MCF 10A (cell line): ENCODE measurements around the gene NDST3. TPM values are rescaled to one million over a fixed set of nuclear protein-coding genes. Genes with fewer than 3 reads are reported as not detected.
A peak's percentile ranks its signal among the peaks of the same experiment; 100 is the strongest.

Experiments
- BruUV-seq: library from RNA; stranded (reverse); fragments of 400-500 nt; replicated peaks from 2 replicates; lab custom pipeline; 2021; lab: Mats Ljungman, UMichigan
- CTCF ChIA-PET: fragments of 300-600 bp; sonication (Branson Sonifier 250); formaldehyde crosslinking; extraction: SDS; loops from one replicate; lab custom pipeline; 2021; ENCODE audit warnings: antibody characterized with exemption, inconsistent platforms; lab: Yijun Ruan, JAX
- POLR2A ChIA-PET: fragments of 300-600, 350-650 bp; sonication (Branson Sonifier 250); formaldehyde crosslinking; extraction: SDS; loops from one replicate; lab custom pipeline; 2020; ENCODE audit warnings: antibody characterized with exemption, inconsistent platforms; lab: Yijun Ruan, JAX
- DNase-seq: peaks from one replicate; pipeline ENCODE4 v3.0.0-alpha.2; 2018; ENCODE audit not compliant: unreplicated experiment
- H3K27ac Mint-ChIP-seq: one replicate; pipeline ENCODE4 v1.8.0; 2022; ENCODE audit warnings: mild to moderate bottlenecking, low read depth, mixed read lengths; ENCODE audit not compliant: unreplicated experiment
- H3K27me3 Mint-ChIP-seq: one replicate; pipeline ENCODE4 v1.8.0; 2022; ENCODE audit warnings: mixed read lengths; ENCODE audit not compliant: insufficient read depth, unreplicated experiment
- H3K36me3 Mint-ChIP-seq: one replicate; pipeline ENCODE4 v1.8.0; 2022; ENCODE audit warnings: mild to moderate bottlenecking, moderate library complexity, mixed read lengths; ENCODE audit not compliant: insufficient read depth, unreplicated experiment
- H3K4me1 Mint-ChIP-seq: one replicate; pipeline ENCODE4 v1.8.0; 2022; ENCODE audit warnings: mixed read lengths; ENCODE audit not compliant: insufficient read depth, unreplicated experiment
- H3K4me3 Mint-ChIP-seq: one replicate; pipeline ENCODE4 v1.8.0; 2022; ENCODE audit warnings: mild to moderate bottlenecking, moderate library complexity, mixed read lengths; ENCODE audit not compliant: unreplicated experiment
- H3K9me3 Mint-ChIP-seq: one replicate; pipeline ENCODE4 v1.8.0; 2022; ENCODE audit warnings: mixed read lengths; ENCODE audit not compliant: unreplicated experiment
- CTCF ChIP-seq: fragments of 200-600 bp; IDR thresholded peaks from one replicate; pipeline ENCODE4 v1.8.0; 2022; ENCODE audit warnings: antibody characterized with exemption, mild to moderate bottlenecking; ENCODE audit not compliant: unreplicated experiment
- intact Hi-C: fragments of 100-400 bp; cut with micrococcal nuclease; formaldehyde crosslinking; loops from 2 replicates; pipeline ENCODE4 v1.14.1; 2022
- total RNA-seq: library from RNA; stranded (reverse); gene quantifications from 2 replicates; pipeline ENCODE4 v1.2.3, GENCODE V29; 2022

The NDST3 gene
- total RNA-seq, 1 experiment from 2014 or later: not detected

GRCh38 chr4:118175506-118175905, 141.2 kb downstream of the NDST3 start:
- POLR2A ChIA-PET: no interaction called here
- no TSS peak for BruUV-seq
- no peak for TF ChIP-seq CTCF
- no peaks in the 10 kb centered on the region for H3K4me1 Mint-ChIP-seq
- no peak overlapping the region for H3K27ac Mint-ChIP-seq
- CTCF ChIA-PET: interaction anchor here (0.6 to 1.1 kb wide), 2 partner anchors 26 to 75 kb away, joined by 3 read pairs; no protein-coding TSS in a partner anchor
- intact Hi-C loops: no loop called here
- no peaks in the 10 kb centered on the region for H3K36me3 Mint-ChIP-seq
- H3K27me3 Mint-ChIP-seq: no peaks in the 10 kb centered on the region
- no peaks in the 10 kb centered on the region for H3K9me3 Mint-ChIP-seq
- no peak overlapping the region for H3K4me3 Mint-ChIP-seq
- no peak for DNase-seq

GRCh38 chr4:118177126-118177525, 142.8 kb downstream of the NDST3 start:
- TF ChIP-seq CTCF: no peak
- H3K4me3 Mint-ChIP-seq: no peak overlapping the region
- no TSS peak for BruUV-seq

GRCh38 chr4:118180776-118181175, 146.5 kb downstream of the NDST3 start:
- no peaks in the 10 kb centered on the region for H3K9me3 Mint-ChIP-seq
- H3K36me3 Mint-ChIP-seq: no peaks in the 10 kb centered on the region
- peaks cover 6% of the 10 kb centered on the region for H3K4me1 Mint-ChIP-seq
- DNase-seq: peak; percentile 65
- ChIA-PET CTCF (interaction anchor here (0.5 to 1.0 kb wide), 2 partner anchors 80 to 1632 kb away, joined by 3 read pairs; no protein-coding TSS in a partner anchor), POLR2A (interaction anchor here (0.6 kb wide), 1 partner anchor 390 kb away, joined by 3 read pairs; no protein-coding TSS in a partner anchor)
- H3K4me3 Mint-ChIP-seq: no peak overlapping the region
- no peak overlapping the region for H3K27ac Mint-ChIP-seq
- H3K27me3 Mint-ChIP-seq: no peaks in the 10 kb centered on the region
- intact Hi-C loops: no loop called here
- no peak for TF ChIP-seq CTCF
- no TSS peak for BruUV-seq

More at GRCh38 chr4:118177126-118177525, 142.8 kb downstream of the NDST3 start:
- no peaks in the 10 kb centered on the region for H3K27me3 Mint-ChIP-seq
- H3K9me3 Mint-ChIP-seq: no peaks in the 10 kb centered on the region
- POLR2A ChIA-PET: no interaction called here
- no peak overlapping the region for H3K27ac Mint-ChIP-seq
- H3K4me1 Mint-ChIP-seq: peaks cover 6% of the 10 kb centered on the region
- H3K36me3 Mint-ChIP-seq: no peaks in the 10 kb centered on the region
- CTCF ChIA-PET: no interaction called here
- DNase-seq: no peak
- intact Hi-C loops: no loop called here

GRCh38 chr4:118190903-118191302, 156.6 kb downstream of the NDST3 start:
- ChIA-PET POLR2A (no interaction called here), CTCF (no interaction called here)
- no peaks in the 10 kb centered on the region for H3K27me3 Mint-ChIP-seq
- no peaks in the 10 kb centered on the region for H3K4me1 Mint-ChIP-seq
- H3K9me3 Mint-ChIP-seq: peaks cover 8% of the 10 kb centered on the region
- no TSS peak for BruUV-seq
- DNase-seq: no peak
- no peaks in the 10 kb centered on the region for H3K36me3 Mint-ChIP-seq
- H3K4me3 Mint-ChIP-seq: no peak overlapping the region
- intact Hi-C loops: no loop called here
- no peak overlapping the region for H3K27ac Mint-ChIP-seq
- TF ChIP-seq CTCF: no peak
